HCEC 1CT (cell line): ENCODE results near the gene PLCB4.
A peak's percentile ranks its signal among the peaks of the same experiment; 100 is the strongest.
"Not testable (repeated sequence)": the region's sequence is repeated elsewhere in the genome, so short reads cannot be mapped to it uniquely, and the experiment has no call there.

Source experiments
- DNase-seq: peaks from one replicate; pipeline ENCODE4 v3.0.0-alpha.2; 2017

The PLCB4 gene

GRCh38 chr20:9068841-9069663 is at the start of gene PLCB4:
PLCB4 (plus strand) TSS chr20:9069087; CDS start chr20:9307815, 238,728 bp downstream.
- DNase-seq, result peak; percentile 53

GRCh38 chr20:9019833-9020232 is 49.1 kb upstream of the PLCB4 start:
- no peak for DNase-seq

GRCh38 chr20:9021216-9021615 is 47.7 kb upstream of the PLCB4 start:
- no peak for DNase-seq

GRCh38 chr20:9021699-9022098 is 47.2 kb upstream of the PLCB4 start:
- no peak for DNase-seq

GRCh38 chr20:9022376-9022775 is 46.5 kb upstream of the PLCB4 start:
- DNase-seq, result no peak

GRCh38 chr20:9024606-9025005 is 44.3 kb upstream of the PLCB4 start:
- no peak for DNase-seq

GRCh38 chr20:9025011-9025410 is 43.9 kb upstream of the PLCB4 start:
- DNase-seq, result no peak

GRCh38 chr20:9025643-9026042 is 43.2 kb upstream of the PLCB4 start:
- DNase-seq, result peak; percentile 84

- DNase-seq, result no peak
Observed at GRCh38 chr20:9027626-9028025, 41.3 kb upstream of the PLCB4 start.

GRCh38 chr20:9028419-9028818 is 40.5 kb upstream of the PLCB4 start:
- peak; percentile 73 for DNase-seq

- no peak for DNase-seq
Observed at GRCh38 chr20:9031991-9032390, 36.9 kb upstream of the PLCB4 start.

GRCh38 chr20:9032758-9033157 is 36.1 kb upstream of the PLCB4 start:
- no peak for DNase-seq

GRCh38 chr20:9035126-9035525 is 33.8 kb upstream of the PLCB4 start:
- DNase-seq, result peak; percentile 88

- DNase-seq, result no peak
Observed at GRCh38 chr20:9036593-9036992, 32.3 kb upstream of the PLCB4 start.

- DNase-seq, result no peak
Observed at GRCh38 chr20:9038791-9039535, 29.9 kb upstream of the PLCB4 start.

- peak; percentile 28 for DNase-seq
Observed at GRCh38 chr20:9040863-9041524, 27.9 kb upstream of the PLCB4 start.

- no peak for DNase-seq
Observed at GRCh38 chr20:9043364-9043763, 25.5 kb upstream of the PLCB4 start.

GRCh38 chr20:9047928-9048327 is 21.0 kb upstream of the PLCB4 start:
- not testable (repeated sequence) for DNase-seq

- peak; percentile 99 for DNase-seq
Observed at GRCh38 chr20:9051508-9051907, 17.4 kb upstream of the PLCB4 start.

GRCh38 chr20:9052136-9052535 is 16.8 kb upstream of the PLCB4 start:
- DNase-seq, result no peak

- no peak for DNase-seq
Observed at GRCh38 chr20:9053108-9053507, 15.8 kb upstream of the PLCB4 start.

- DNase-seq, result peak; percentile 63
Observed at GRCh38 chr20:9054176-9054575, 14.7 kb upstream of the PLCB4 start.

GRCh38 chr20:9059931-9060330 is 9.0 kb upstream of the PLCB4 start:
- DNase-seq, result peak; percentile 34

- DNase-seq, result no peak
Observed at GRCh38 chr20:9061434-9061833, 7.5 kb upstream of the PLCB4 start.
